ENCODE data around the gene TNS1.

- TF ChIP-seq CTCF (IDR thresholded peaks at IDR 0.05; ENCODE audit: low read length): no peak
- TF ChIP-seq EZH2phosphoT487 (IDR thresholded peaks at IDR 0.05; ENCODE audit: low read length): no peak
- no peak for TF ChIP-seq EZH2 (optimal IDR thresholded peaks at IDR 0.05; ENCODE audit: low read depth, low read length)
Measured at GRCh38 chr2:217798191-217798590, 204.6 kb downstream of the TNS1 start.

Data from MM.1S (cell line).